ENCODE measurements around the gene CLK2. TPM values are rescaled to one million over a fixed set of nuclear protein-coding genes. Genes with fewer than 3 reads are reported as not detected.

The CLK2 gene
- total and polyA plus RNA-seq, 2 of the 8 experiments (the other 6 are each of a cell fraction or from before 2014, with no cell fraction given): 62.2 to 76.0 TPM

DNA sequence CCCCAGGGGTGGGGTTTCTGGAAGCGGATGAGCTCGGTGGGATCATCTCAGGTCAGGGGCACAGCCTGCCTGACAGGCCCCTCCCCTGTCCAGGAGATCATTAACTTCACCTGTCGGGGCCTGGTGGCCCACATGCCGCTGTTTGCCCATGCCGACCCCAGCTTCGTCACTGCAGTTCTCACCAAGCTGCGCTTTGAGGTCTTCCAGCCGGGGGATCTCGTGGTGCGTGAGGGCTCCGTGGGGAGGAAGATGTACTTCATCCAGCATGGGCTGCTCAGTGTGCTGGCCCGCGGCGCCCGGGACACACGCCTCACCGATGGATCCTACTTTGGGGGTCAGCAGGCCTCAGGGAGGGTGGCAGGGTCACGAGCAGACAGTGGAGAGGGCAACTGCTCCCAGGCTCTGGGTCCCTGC is 12.3 kb upstream of the CLK2 start (continued):
- TF ChIP-seq, protein P1, sequence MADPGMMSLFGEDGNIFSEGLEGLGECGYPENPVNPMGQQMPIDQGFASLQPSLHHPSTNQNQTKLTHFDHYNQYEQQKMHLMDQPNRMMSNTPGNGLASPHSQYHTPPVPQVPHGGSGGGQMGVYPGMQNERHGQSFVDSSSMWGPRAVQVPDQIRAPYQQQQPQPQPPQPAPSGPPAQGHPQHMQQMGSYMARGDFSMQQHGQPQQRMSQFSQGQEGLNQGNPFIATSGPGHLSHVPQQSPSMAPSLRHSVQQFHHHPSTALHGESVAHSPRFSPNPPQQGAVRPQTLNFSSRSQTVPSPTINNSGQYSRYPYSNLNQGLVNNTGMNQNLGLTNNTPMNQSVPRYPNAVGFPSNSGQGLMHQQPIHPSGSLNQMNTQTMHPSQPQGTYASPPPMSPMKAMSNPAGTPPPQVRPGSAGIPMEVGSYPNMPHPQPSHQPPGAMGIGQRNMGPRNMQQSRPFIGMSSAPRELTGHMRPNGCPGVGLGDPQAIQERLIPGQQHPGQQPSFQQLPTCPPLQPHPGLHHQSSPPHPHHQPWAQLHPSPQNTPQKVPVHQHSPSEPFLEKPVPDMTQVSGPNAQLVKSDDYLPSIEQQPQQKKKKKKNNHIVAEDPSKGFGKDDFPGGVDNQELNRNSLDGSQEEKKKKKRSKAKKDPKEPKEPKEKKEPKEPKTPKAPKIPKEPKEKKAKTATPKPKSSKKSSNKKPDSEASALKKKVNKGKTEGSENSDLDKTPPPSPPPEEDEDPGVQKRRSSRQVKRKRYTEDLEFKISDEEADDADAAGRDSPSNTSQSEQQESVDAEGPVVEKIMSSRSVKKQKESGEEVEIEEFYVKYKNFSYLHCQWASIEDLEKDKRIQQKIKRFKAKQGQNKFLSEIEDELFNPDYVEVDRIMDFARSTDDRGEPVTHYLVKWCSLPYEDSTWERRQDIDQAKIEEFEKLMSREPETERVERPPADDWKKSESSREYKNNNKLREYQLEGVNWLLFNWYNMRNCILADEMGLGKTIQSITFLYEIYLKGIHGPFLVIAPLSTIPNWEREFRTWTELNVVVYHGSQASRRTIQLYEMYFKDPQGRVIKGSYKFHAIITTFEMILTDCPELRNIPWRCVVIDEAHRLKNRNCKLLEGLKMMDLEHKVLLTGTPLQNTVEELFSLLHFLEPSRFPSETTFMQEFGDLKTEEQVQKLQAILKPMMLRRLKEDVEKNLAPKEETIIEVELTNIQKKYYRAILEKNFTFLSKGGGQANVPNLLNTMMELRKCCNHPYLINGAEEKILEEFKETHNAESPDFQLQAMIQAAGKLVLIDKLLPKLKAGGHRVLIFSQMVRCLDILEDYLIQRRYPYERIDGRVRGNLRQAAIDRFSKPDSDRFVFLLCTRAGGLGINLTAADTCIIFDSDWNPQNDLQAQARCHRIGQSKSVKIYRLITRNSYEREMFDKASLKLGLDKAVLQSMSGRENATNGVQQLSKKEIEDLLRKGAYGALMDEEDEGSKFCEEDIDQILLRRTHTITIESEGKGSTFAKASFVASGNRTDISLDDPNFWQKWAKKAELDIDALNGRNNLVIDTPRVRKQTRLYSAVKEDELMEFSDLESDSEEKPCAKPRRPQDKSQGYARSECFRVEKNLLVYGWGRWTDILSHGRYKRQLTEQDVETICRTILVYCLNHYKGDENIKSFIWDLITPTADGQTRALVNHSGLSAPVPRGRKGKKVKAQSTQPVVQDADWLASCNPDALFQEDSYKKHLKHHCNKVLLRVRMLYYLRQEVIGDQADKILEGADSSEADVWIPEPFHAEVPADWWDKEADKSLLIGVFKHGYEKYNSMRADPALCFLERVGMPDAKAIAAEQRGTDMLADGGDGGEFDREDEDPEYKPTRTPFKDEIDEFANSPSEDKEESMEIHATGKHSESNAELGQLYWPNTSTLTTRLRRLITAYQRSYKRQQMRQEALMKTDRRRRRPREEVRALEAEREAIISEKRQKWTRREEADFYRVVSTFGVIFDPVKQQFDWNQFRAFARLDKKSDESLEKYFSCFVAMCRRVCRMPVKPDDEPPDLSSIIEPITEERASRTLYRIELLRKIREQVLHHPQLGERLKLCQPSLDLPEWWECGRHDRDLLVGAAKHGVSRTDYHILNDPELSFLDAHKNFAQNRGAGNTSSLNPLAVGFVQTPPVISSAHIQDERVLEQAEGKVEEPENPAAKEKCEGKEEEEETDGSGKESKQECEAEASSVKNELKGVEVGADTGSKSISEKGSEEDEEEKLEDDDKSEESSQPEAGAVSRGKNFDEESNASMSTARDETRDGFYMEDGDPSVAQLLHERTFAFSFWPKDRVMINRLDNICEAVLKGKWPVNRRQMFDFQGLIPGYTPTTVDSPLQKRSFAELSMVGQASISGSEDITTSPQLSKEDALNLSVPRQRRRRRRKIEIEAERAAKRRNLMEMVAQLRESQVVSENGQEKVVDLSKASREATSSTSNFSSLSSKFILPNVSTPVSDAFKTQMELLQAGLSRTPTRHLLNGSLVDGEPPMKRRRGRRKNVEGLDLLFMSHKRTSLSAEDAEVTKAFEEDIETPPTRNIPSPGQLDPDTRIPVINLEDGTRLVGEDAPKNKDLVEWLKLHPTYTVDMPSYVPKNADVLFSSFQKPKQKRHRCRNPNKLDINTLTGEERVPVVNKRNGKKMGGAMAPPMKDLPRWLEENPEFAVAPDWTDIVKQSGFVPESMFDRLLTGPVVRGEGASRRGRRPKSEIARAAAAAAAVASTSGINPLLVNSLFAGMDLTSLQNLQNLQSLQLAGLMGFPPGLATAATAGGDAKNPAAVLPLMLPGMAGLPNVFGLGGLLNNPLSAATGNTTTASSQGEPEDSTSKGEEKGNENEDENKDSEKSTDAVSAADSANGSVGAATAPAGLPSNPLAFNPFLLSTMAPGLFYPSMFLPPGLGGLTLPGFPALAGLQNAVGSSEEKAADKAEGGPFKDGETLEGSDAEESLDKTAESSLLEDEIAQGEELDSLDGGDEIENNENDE (IDR thresholded peaks at IDR 0.05; ENCODE audit: insufficient replicate concordance, low read length): no peak
- TF ChIP-seq POLR2A (IDR thresholded peaks at IDR 0.05; ENCODE audit: control extremely low read depth in 1 of 2, low read depth in 2 of 2, low read length in 2 of 2) (no peak), RBBP5 (IDR thresholded peaks at IDR 0.05; ENCODE audit: borderline replicate concordance, low read depth, low read length) (no peak), RAD21 (IDR thresholded peaks at IDR 0.05 in 1 of 2, conservative IDR thresholded peaks at IDR 0.05 in 1 of 2; ENCODE audit: low read depth in 2 of 2, low read length in 2 of 2) (no peak), MAFK (IDR thresholded peaks at IDR 0.05; ENCODE audit: low read depth, low read length) (no peak)

All from H1 (cell line).